K562 (cell line): Measurements from ENCODE around the gene CEACAM20. TPM values are rescaled to one million over a fixed set of nuclear protein-coding genes. Genes with fewer than 3 reads are reported as not detected.

Experiments
- ATF7 ChIP-seq: fragments of 450-650 bp; IDR thresholded peaks from 2 replicates; pipeline ENCODE4 v1.7.1; 2014; ENCODE audit warnings: mild to moderate bottlenecking, moderate library complexity
- CCAR2 ChIP-seq: fragments of 200-400 bp; formaldehyde crosslinking; IDR thresholded peaks from 2 replicates; pipeline ENCODE4 v1.6.1; 2017; ENCODE audit warnings: mild to moderate bottlenecking, low read depth, low read length
- DACH1 ChIP-seq: fragments of 450-650 bp; IDR thresholded peaks from 2 replicates; pipeline ENCODE4 v1.6.1; 2018; ENCODE audit not compliant: partially characterized antibody
- ETV5 ChIP-seq: sonication (generic); formaldehyde crosslinking; IDR thresholded peaks from 2 replicates; pipeline ENCODE4 v1.4.0; 2020; ENCODE audit warnings: low read depth, mild to moderate bottlenecking, missing genetic modification reagents
- HMG20B ChIP-seq: fragments of 250-450 bp; sonication (Bioruptor Pico); IDR thresholded peaks from 2 replicates; pipeline ENCODE4 v1.5.0; 2021; ENCODE audit warnings: mild to moderate bottlenecking
- JUN ChIP-seq, 2 experiments: sonication (generic) in 1 of 2; formaldehyde crosslinking in 1 of 2; IDR thresholded peaks; 2 replicates each; pipeline versions ENCODE4 v1.6.1 to v1.8.0; 2012 to 2022; ENCODE audit warnings: borderline replicate concordance in 2 of 2, mild to moderate bottlenecking in 2 of 2, improper control_type of control experiment in 1 of 2, low read depth in 1 of 2, low read length in 1 of 2, missing genetic modification reagents in 1 of 2
- LEF1 ChIP-seq: fragments of 450-650 bp; IDR thresholded peaks from 2 replicates; pipeline ENCODE4 v1.6.1; 2016; ENCODE audit warnings: mild to moderate bottlenecking
- MCM7 ChIP-seq, 2 experiments: fragments of 450-650 bp; IDR thresholded peaks; 2 replicates each; pipeline ENCODE4 v1.6.1; 2016 to 2018
- NCOA2 ChIP-seq, 2 experiments: fragments of 450-650 bp; IDR thresholded peaks; 2 replicates each; pipeline ENCODE4 v1.6.1; 2018; ENCODE audit warnings: mild to moderate bottlenecking in 2 of 2, moderate library complexity in 1 of 2; ENCODE audit not compliant: partially characterized antibody in 2 of 2
- PREB ChIP-seq: sonication (generic); formaldehyde crosslinking; IDR thresholded peaks from 2 replicates; pipeline ENCODE4 v1.8.1; 2023; ENCODE audit warnings: mild to moderate bottlenecking, missing genetic modification reagents
- RAD21 ChIP-seq, 2 experiments: fragments of 250-450 bp in 1 of 2; fragments of 450-650 bp in 1 of 2; sonication (Bioruptor Pico) in 1 of 2; formaldehyde crosslinking in 1 of 2; IDR thresholded peaks in 1 of 2; conservative IDR thresholded peaks in 1 of 2; 2 replicates each; pipeline versions ENCODE4 v1.4.0 to v1.8.0; 2020 to 2022; ENCODE audit warnings: mild to moderate bottlenecking in 2 of 2, moderate library complexity in 1 of 2
- RBM25 ChIP-seq: fragments of 200-400 bp; formaldehyde crosslinking; IDR thresholded peaks from 2 replicates; pipeline ENCODE4 v1.6.1; 2018; ENCODE audit warnings: low read length, low read depth, moderate library complexity; ENCODE audit not compliant: severe bottlenecking
- SMAD2 ChIP-seq: fragments of 150-350 bp; IDR thresholded peaks from 2 replicates; pipeline ENCODE4 v1.6.1; 2014; ENCODE audit warnings: low read depth, mild to moderate bottlenecking, low read length
- TRIM28 ChIP-seq: fragments of 450-650 bp; IDR thresholded peaks from 2 replicates; pipeline ENCODE4 v1.6.1; 2017
- ZBTB40 ChIP-seq, 2 experiments: fragments of 450-650 bp in 1 of 2; sonication (generic) in 1 of 2; formaldehyde crosslinking in 1 of 2; IDR thresholded peaks; 2 replicates each; pipeline versions ENCODE4 v1.7.1 to v1.9.0; 2016 to 2022; ENCODE audit warnings: inconsistent platforms in 1 of 2, mild to moderate bottlenecking in 1 of 2, missing genetic modification reagents in 1 of 2
- ZNF311 ChIP-seq: fragments of 250-450 bp; sonication (Bioruptor Pico); IDR thresholded peaks from 2 replicates; pipeline ENCODE4 v1.4.0; 2020; ENCODE audit warnings: mild to moderate bottlenecking, moderate library complexity
- ZSCAN29 ChIP-seq: fragments of 450-650 bp; IDR thresholded peaks from 2 replicates; pipeline ENCODE4 v1.6.1; 2017
- polyA plus RNA-seq, 8 experiments: library from polyadenylated mRNA; depleted of rRNA in 4 of 8; stranded (reverse) in 5 of 8; unstranded in 3 of 8; fragments of >200 nt; fragmentation: Nextera tagmentation in 2 of 8; fragmentation: Illumina TruSeq in 1 of 8; extraction: Ambion mirVana in 2 of 8; extraction: Trizol in 1 of 8; gene quantifications; 2 replicates each; pipeline versions ENCODE4 v1.2.1 to v1.2.3, GENCODE V29; 2011 to 2014; ENCODE audit warnings: inconsistent platforms in 1 of 8, missing spikeins in 1 of 8
- total RNA-seq, 7 experiments: library from RNA; depleted of rRNA in 6 of 7; stranded (reverse); fragments of >200 nt in 6 of 7; fragmentation: Illumina TruSeq in 2 of 7; extraction: Trizol in 2 of 7; gene quantifications; 2 replicates each; pipeline versions ENCODE4 v1.2.1 to v1.2.3, GENCODE V29; 2011 to 2021; ENCODE audit warnings: low replicate concordance in 1 of 7

The CEACAM20 gene
- total and polyA plus RNA-seq, 9 of the 15 experiments (the other 6 are each of a cell fraction or from before 2014, with no cell fraction given) = not detected

- TF ChIP-seq MCM7 (IDR thresholded peaks at IDR 0.05) (no peak), RBM25 (peak; percentile 71), ZNF311 (CRISPR knock-in tag) (no peak), LEF1 (0 out of 2 replicates have a peak, but pooled peaks have one; percentile 27), DACH1 (no peak), RAD21 (CRISPR knock-in tag; conservative IDR thresholded peaks at IDR 0.05 in 1 of 2, IDR thresholded peaks at IDR 0.05 in 1 of 2) (peak in 1 of 2 experiments; percentile 22; a peak in 1 of 4 replicates), PREB (CRISPR knock-in tag) (no peak), NCOA2 (IDR thresholded peaks at IDR 0.05; ENCODE audit: partially characterized antibody in 2 of 2) (no peak), SMAD2 (no peak), TRIM28 (peak; percentile 100), ZBTB40 (IDR thresholded peaks at IDR 0.05) (0 out of 2 replicates have a peak, but pooled peaks have one; percentile 11), ZBTB40 (CRISPR knock-in tag; IDR thresholded peaks at IDR 0.05) (no peak), CCAR2 (no peak), JUN (IDR thresholded peaks at IDR 0.05; ENCODE audit: borderline replicate concordance, low read depth, low read length) (peak; percentile 42; the same call in 1 of the 2 replicates), JUN (CRISPR knock-in tag; IDR thresholded peaks at IDR 0.05; ENCODE audit: borderline replicate concordance) (no peak), ATF7 (0 out of 2 replicates have a peak, but pooled peaks have one; percentile 22), ETV5 (CRISPR knock-in tag) (no peak), HMG20B (CRISPR knock-in tag) (no peak), ZSCAN29 (no peak)
Measured at GRCh38 chr19:44476559-44477408, 52.7 kb downstream of the CEACAM20 start (continued).
